RWPE2 (cell line): ENCODE results near the gene NEU4.
"Not testable (repeated sequence)": the region's sequence is repeated elsewhere in the genome, so short reads cannot be mapped to it uniquely, and the experiment has no call there.

Experiments
- ATAC-seq: fragments of 200-7000 bp; cut with Tn5 transposase; 3 replicates; pipeline ENCODE4 v1.9.1; 2021; ENCODE audit warnings: low read depth
- DNase-seq: peaks from one replicate; pipeline ENCODE4 v3.0.0-alpha.2; 2020; ENCODE audit warnings: low spot score
- H3K27ac ChIP-seq: fragments of 450-650 bp; 2 replicates; pipeline ENCODE4 v1.5.1; 2017; ENCODE audit warnings: mild to moderate bottlenecking; ENCODE audit not compliant: poor library complexity, severe bottlenecking
- H3K27me3 ChIP-seq: fragments of 250-450 bp; sonication (Bioruptor Pico); 2 replicates; pipeline ENCODE4 v1.5.1; 2021; ENCODE audit warnings: mild to moderate bottlenecking, moderate library complexity; ENCODE audit not compliant: insufficient read depth, poor library complexity, severe bottlenecking
- H3K36me3 ChIP-seq: fragments of 250-450 bp; sonication (Bioruptor Pico); 2 replicates; pipeline ENCODE4 v1.5.1; 2020; ENCODE audit warnings: low read depth, mild to moderate bottlenecking, moderate library complexity
- H3K4me1 ChIP-seq: fragments of 250-450 bp; sonication (Bioruptor Pico); 2 replicates; pipeline ENCODE4 v1.5.1; 2021; ENCODE audit warnings: mild to moderate bottlenecking, moderate library complexity; ENCODE audit not compliant: insufficient read depth, poor library complexity, severe bottlenecking
- H3K4me3 ChIP-seq: fragments of 250-450 bp; sonication (Bioruptor Pico); 2 replicates; pipeline ENCODE4 v1.5.1; 2021; ENCODE audit warnings: mild to moderate bottlenecking, moderate library complexity; ENCODE audit not compliant: severe bottlenecking
- H3K9me3 ChIP-seq: fragments of 250-450 bp; sonication (Bioruptor Pico); 2 replicates; pipeline ENCODE4 v1.5.1; 2021; ENCODE audit warnings: mild to moderate bottlenecking, moderate library complexity; ENCODE audit not compliant: severe bottlenecking
- TF ChIP-seq, protein P1 (sequence below): fragments of 450-650 bp; IDR thresholded peaks from one replicate; pipeline ENCODE4 v1.5.1; 2017; ENCODE audit warnings: mild to moderate bottlenecking, moderate library complexity; ENCODE audit not compliant: poor library complexity, severe bottlenecking

The NEU4 gene

GRCh38 chr2:241776336-241777169 lies 32.4 kb upstream of the NEU4 start, which contains the start of gene GAL3ST2:
TSS of gene GAL3ST2 (plus strand) at chr2:241776822. CDS start at chr2:241776956, 134 bp downstream.
- Histone ChIP-seq H3K27me3 (no peaks in the 10 kb centered on the region), H3K4me1 (peaks cover 5% of the 10 kb centered on the region), H3K27ac (no peak within 1 kb of the TSS), H3K9me3 (peaks cover under 1% of the 10 kb centered on the region), H3K36me3 (no peaks in the 10 kb centered on the region), H3K4me3 (no peak within 1 kb of the TSS)
- no peak for DNase-seq
- ATAC-seq: no peak
- TF ChIP-seq, protein P1, sequence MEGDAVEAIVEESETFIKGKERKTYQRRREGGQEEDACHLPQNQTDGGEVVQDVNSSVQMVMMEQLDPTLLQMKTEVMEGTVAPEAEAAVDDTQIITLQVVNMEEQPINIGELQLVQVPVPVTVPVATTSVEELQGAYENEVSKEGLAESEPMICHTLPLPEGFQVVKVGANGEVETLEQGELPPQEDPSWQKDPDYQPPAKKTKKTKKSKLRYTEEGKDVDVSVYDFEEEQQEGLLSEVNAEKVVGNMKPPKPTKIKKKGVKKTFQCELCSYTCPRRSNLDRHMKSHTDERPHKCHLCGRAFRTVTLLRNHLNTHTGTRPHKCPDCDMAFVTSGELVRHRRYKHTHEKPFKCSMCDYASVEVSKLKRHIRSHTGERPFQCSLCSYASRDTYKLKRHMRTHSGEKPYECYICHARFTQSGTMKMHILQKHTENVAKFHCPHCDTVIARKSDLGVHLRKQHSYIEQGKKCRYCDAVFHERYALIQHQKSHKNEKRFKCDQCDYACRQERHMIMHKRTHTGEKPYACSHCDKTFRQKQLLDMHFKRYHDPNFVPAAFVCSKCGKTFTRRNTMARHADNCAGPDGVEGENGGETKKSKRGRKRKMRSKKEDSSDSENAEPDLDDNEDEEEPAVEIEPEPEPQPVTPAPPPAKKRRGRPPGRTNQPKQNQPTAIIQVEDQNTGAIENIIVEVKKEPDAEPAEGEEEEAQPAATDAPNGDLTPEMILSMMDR: no peak

DNA sequence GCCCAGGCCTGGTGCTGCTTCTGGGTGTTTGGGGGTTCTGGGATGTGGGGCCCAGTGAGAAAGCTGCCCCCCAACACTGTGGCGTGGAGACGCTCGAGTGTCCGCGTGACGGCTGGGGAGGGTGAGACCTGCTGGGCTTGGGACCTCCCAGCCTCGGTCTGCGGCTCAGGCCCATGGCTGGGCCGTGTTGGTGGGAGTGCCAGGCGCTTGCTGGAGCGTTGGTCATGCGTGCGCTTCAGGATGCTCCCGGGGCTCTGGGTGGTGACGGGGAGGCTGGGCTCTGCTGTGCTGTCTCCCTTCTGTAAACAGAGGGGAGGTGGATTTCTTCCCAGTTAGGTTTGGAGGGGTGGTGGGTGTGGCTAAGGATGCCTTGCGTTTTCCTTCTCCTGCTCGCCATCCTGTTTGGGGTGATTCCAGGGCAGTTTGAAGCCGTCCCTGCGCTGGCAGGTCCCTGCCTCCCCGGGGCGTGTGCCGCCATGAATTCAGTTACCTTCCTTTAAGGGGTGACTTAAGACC lies 31.8 kb upstream of the NEU4 start:
- TF ChIP-seq, protein P1: no peak
- Histone ChIP-seq H3K27ac (no peak overlapping the region), H3K4me3 (no peak overlapping the region), H3K36me3 (no peaks in the 10 kb centered on the region), H3K27me3 (no peaks in the 10 kb centered on the region), H3K4me1 (peaks cover 5% of the 10 kb centered on the region), H3K9me3 (peaks cover 3% of the 10 kb centered on the region)
- ATAC-seq (no peak), DNase-seq (no peak)

GRCh38 chr2:241777686-241778627 lies 31.0 kb upstream of the NEU4 start:
- Histone ChIP-seq H3K27ac (no peak overlapping the region), H3K27me3 (no peaks in the 10 kb centered on the region), H3K4me1 (peaks cover 5% of the 10 kb centered on the region), H3K36me3 (no peaks in the 10 kb centered on the region), H3K4me3 (no peak overlapping the region), H3K9me3 (peaks cover 5% of the 10 kb centered on the region)
- DNase-seq (no peak), ATAC-seq (no peak)
- TF ChIP-seq, protein P1: no peak

GRCh38 chr2:241780939-241781569 lies 27.9 kb upstream of the NEU4 start:
- Histone ChIP-seq H3K36me3 (no peaks in the 10 kb centered on the region), H3K27ac (no peak overlapping the region), H3K27me3 (no peaks in the 10 kb centered on the region), H3K9me3 (peaks cover 5% of the 10 kb centered on the region), H3K4me3 (no peak overlapping the region), H3K4me1 (no peaks in the 10 kb centered on the region)
- DNase-seq: no peak
- ATAC-seq: no peak
- TF ChIP-seq, protein P1: no peak

- not testable (repeated sequence) for DNase-seq, H3K4me1 ChIP-seq, H3K4me3 ChIP-seq, H3K27ac ChIP-seq, ATAC-seq, H3K27me3 ChIP-seq, H3K9me3 ChIP-seq, H3K36me3 ChIP-seq
Observed at GRCh38 chr2:241782053-241782452, 26.9 kb upstream of the NEU4 start.
